WTC11 (cell line): ENCODE data around the gene ANAPC10. TPM values are rescaled to one million over a fixed set of nuclear protein-coding genes. Genes with fewer than 3 reads are reported as not detected.

Experiments used
- ATAC-seq: fragments of 200-7000 bp; cut with Tn5 transposase; 2 replicates; pipeline ENCODE4 v1.10.0; 2021; ENCODE audit warnings: mild to moderate bottlenecking, moderate library complexity
- CTCF ChIA-PET: fragments of 300-600 bp; sonication (Branson Sonifier 250); formaldehyde crosslinking; loops from one replicate; lab custom pipeline; 2021; ENCODE audit warnings: antibody characterized with exemption; lab: Charles Lee
- POLR2A ChIA-PET: fragments of 350-600 bp; sonication (Branson Sonifier 250); formaldehyde crosslinking; loops from one replicate; lab custom pipeline; 2021; ENCODE audit warnings: antibody characterized with exemption; lab: Charles Lee
- DNase-seq: peaks from one replicate; pipeline ENCODE4 v3.0.0; 2021; ENCODE audit warnings: low spot score
- H3K27ac Mint-ChIP-seq: 2 replicates; pipeline ENCODE4 v1.8.0; 2021; ENCODE audit warnings: mixed read lengths
- H3K27me3 Mint-ChIP-seq: 2 replicates; pipeline ENCODE4 v1.8.0; 2021; ENCODE audit warnings: low read depth, mild to moderate bottlenecking, moderate library complexity, mixed read lengths
- H3K36me3 Mint-ChIP-seq: 2 replicates; pipeline ENCODE4 v1.8.0; 2021; ENCODE audit warnings: mixed read lengths
- H3K4me1 Mint-ChIP-seq: 2 replicates; pipeline ENCODE4 v1.8.0; 2022; ENCODE audit warnings: mixed read lengths
- H3K4me3 Mint-ChIP-seq: 2 replicates; pipeline ENCODE4 v1.8.0; 2021; ENCODE audit warnings: mild to moderate bottlenecking, moderate library complexity, mixed read lengths
- H3K9me3 Mint-ChIP-seq: 2 replicates; pipeline ENCODE4 v1.8.0; 2021; ENCODE audit warnings: mixed read lengths
- ATF1 ChIP-seq: sonication (generic); formaldehyde crosslinking; IDR thresholded peaks from 2 replicates; pipeline ENCODE4 v1.8.1; 2023; ENCODE audit warnings: mild to moderate bottlenecking, moderate library complexity, missing genetic modification reagents
- CBFB ChIP-seq: sonication (generic); formaldehyde crosslinking; IDR thresholded peaks from 2 replicates; pipeline ENCODE4 v1.8.1; 2022; ENCODE audit warnings: mild to moderate bottlenecking, low read depth, missing genetic modification reagents
- E2F4 ChIP-seq: sonication (generic); formaldehyde crosslinking; IDR thresholded peaks from 2 replicates; pipeline ENCODE4 v1.8.1; 2022; ENCODE audit warnings: low read depth, mild to moderate bottlenecking, moderate library complexity, missing genetic modification reagents, borderline replicate concordance
- GABPB1 ChIP-seq: sonication (generic); formaldehyde crosslinking; IDR thresholded peaks from 2 replicates; pipeline ENCODE4 v1.8.1; 2023; ENCODE audit warnings: mild to moderate bottlenecking, missing genetic modification reagents
- GTF2I ChIP-seq: fragments of 250-450 bp; sonication (Bioruptor Pico); conservative IDR thresholded peaks from 2 replicates; pipeline ENCODE4 v1.4.0; 2021; ENCODE audit warnings: mild to moderate bottlenecking
- JUN ChIP-seq: sonication (generic); formaldehyde crosslinking; IDR thresholded peaks from 2 replicates; pipeline ENCODE4 v1.8.0; 2023; ENCODE audit warnings: mild to moderate bottlenecking, missing genetic modification reagents
- KAT7 ChIP-seq: sonication (generic); formaldehyde crosslinking; IDR thresholded peaks from 2 replicates; pipeline ENCODE4 v1.8.1; 2023; ENCODE audit warnings: missing genetic modification reagents, mild to moderate bottlenecking, borderline replicate concordance
- OVOL2 ChIP-seq: fragments of 250-450 bp; sonication (Bioruptor Pico); IDR thresholded peaks from 2 replicates; pipeline ENCODE4 v1.9.0; 2021; ENCODE audit warnings: mild to moderate bottlenecking, borderline replicate concordance
- PREB ChIP-seq: sonication (generic); formaldehyde crosslinking; IDR thresholded peaks from 2 replicates; pipeline ENCODE4 v1.8.1; 2022; ENCODE audit warnings: mild to moderate bottlenecking, missing genetic modification reagents, moderate library complexity, borderline replicate concordance
- RELA ChIP-seq: sonication (generic); formaldehyde crosslinking; IDR thresholded peaks from 2 replicates; pipeline ENCODE4 v1.8.1; 2022; ENCODE audit warnings: missing genetic modification reagents, mild to moderate bottlenecking, borderline replicate concordance
- TEAD1 ChIP-seq: sonication (generic); formaldehyde crosslinking; IDR thresholded peaks from 2 replicates; pipeline ENCODE4 v1.8.0; 2022; ENCODE audit warnings: mild to moderate bottlenecking, missing genetic modification reagents
- TP53 ChIP-seq: sonication (generic); formaldehyde crosslinking; IDR thresholded peaks from 2 replicates; pipeline ENCODE4 v1.8.1; 2023; ENCODE audit warnings: mild to moderate bottlenecking, missing genetic modification reagents
- ZBTB21 ChIP-seq: sonication (generic); formaldehyde crosslinking; IDR thresholded peaks from 2 replicates; pipeline ENCODE4 v1.8.1; 2023; ENCODE audit warnings: mild to moderate bottlenecking, missing genetic modification reagents, borderline replicate concordance
- ZBTB43 ChIP-seq: sonication (generic); formaldehyde crosslinking; IDR thresholded peaks from 2 replicates; pipeline ENCODE4 v1.8.1; 2023; ENCODE audit warnings: mild to moderate bottlenecking, missing genetic modification reagents
- ZNF138 ChIP-seq: sonication (generic); formaldehyde crosslinking; conservative IDR thresholded peaks from 2 replicates; pipeline ENCODE4 v1.8.1; 2022; ENCODE audit warnings: mild to moderate bottlenecking, moderate library complexity, missing genetic modification reagents
- ZNF219 ChIP-seq: sonication (generic); formaldehyde crosslinking; IDR thresholded peaks from 2 replicates; pipeline ENCODE4 v1.8.0; 2023; ENCODE audit warnings: missing genetic modification reagents, mild to moderate bottlenecking, borderline replicate concordance
- ZNF232 ChIP-seq: sonication (generic); formaldehyde crosslinking; IDR thresholded peaks from 2 replicates; pipeline ENCODE4 v1.8.0; 2022; ENCODE audit warnings: mild to moderate bottlenecking, missing genetic modification reagents
- ZNF396 ChIP-seq: fragments of 250-450 bp; sonication (Bioruptor Pico); IDR thresholded peaks from 2 replicates; pipeline ENCODE4 v1.8.0; 2021; ENCODE audit warnings: mild to moderate bottlenecking, moderate library complexity, borderline replicate concordance
- ZNF425 ChIP-seq: fragments of 250-450 bp; sonication (Bioruptor Pico); conservative IDR thresholded peaks from 2 replicates; pipeline ENCODE4 v1.9.0; 2021; ENCODE audit warnings: mild to moderate bottlenecking
- ZNF532 ChIP-seq: fragments of 250-450 bp; sonication (Bioruptor Pico); IDR thresholded peaks from 2 replicates; pipeline ENCODE4 v1.9.0; 2021; ENCODE audit warnings: mild to moderate bottlenecking, borderline replicate concordance
- ZSCAN18 ChIP-seq: fragments of 250-450 bp; sonication (Bioruptor Pico); IDR thresholded peaks from 2 replicates; pipeline ENCODE4 v2.1.2; 2022; ENCODE audit warnings: mild to moderate bottlenecking, moderate library complexity
- total RNA-seq: library from RNA; stranded (reverse); gene quantifications from 3 replicates; pipeline ENCODE4 v1.2.3, GENCODE V29; 2021
- TF ChIP-seq, protein P1 (sequence below): sonication (generic); formaldehyde crosslinking; IDR thresholded peaks from 2 replicates; pipeline ENCODE4 v1.8.0; 2023; ENCODE audit warnings: missing genetic modification reagents

Gene ANAPC10
- total RNA-seq, 1 experiment from 2014 or later: 18.2 TPM

GRCh38 chr4:145044341-145044740, 53.7 kb downstream of the ANAPC10 start:
- TF ChIP-seq ZNF219 (CRISPR knock-in tag) (no peak), KAT7 (CRISPR knock-in tag) (no peak), ZNF232 (CRISPR knock-in tag) (no peak), TEAD1 (CRISPR knock-in tag) (no peak), RELA (CRISPR knock-in tag) (no peak), JUN (CRISPR knock-in tag) (no peak), ATF1 (no peak), ZBTB43 (CRISPR knock-in tag) (no peak), ZBTB21 (CRISPR knock-in tag) (no peak), ZNF425 (no peak), GTF2I (CRISPR knock-in tag) (no peak), ZSCAN18 (CRISPR knock-in tag) (no peak), TP53 (no peak), ZNF138 (CRISPR knock-in tag) (no peak), CBFB (no peak), OVOL2 (CRISPR knock-in tag) (no peak), PREB (CRISPR knock-in tag) (no peak)
- TF ChIP-seq, protein P1, sequence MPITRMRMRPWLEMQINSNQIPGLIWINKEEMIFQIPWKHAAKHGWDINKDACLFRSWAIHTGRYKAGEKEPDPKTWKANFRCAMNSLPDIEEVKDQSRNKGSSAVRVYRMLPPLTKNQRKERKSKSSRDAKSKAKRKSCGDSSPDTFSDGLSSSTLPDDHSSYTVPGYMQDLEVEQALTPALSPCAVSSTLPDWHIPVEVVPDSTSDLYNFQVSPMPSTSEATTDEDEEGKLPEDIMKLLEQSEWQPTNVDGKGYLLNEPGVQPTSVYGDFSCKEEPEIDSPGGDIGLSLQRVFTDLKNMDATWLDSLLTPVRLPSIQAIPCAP (CRISPR knock-in tag): no peak
- Mint-ChIP-seq H3K4me1 (peaks cover 2% of the 10 kb centered on the region; the same call in 1 of the 2 replicates), H3K4me3 (no peak overlapping the region), H3K9me3 (no peaks in the 10 kb centered on the region), H3K27ac (no peak overlapping the region), H3K27me3 (no peaks in the 10 kb centered on the region), H3K36me3 (no peaks in the 10 kb centered on the region)
- DNase-seq (no peak), ATAC-seq (no peak)
- ChIA-PET CTCF (no interaction called here), POLR2A (no interaction called here)

DNA sequence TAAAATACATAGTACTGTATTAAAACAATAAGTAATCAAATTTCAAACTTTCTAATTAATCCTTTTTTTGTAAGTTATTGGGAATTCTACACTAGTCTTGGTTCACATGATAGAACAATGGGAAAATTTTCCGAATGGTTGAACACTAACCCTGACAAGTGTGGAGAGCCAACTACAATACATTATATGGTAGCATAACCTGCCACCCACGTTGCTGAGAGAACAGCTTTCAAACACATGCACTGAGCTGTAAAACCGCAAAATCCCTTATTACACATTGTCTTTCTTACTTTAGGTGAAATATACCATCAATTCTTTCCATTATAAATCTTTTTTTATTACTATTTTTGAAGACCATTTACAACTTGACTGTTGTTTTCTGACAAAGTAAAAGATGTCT, 54.7 kb downstream of the ANAPC10 start:
- DNase-seq (no peak), ATAC-seq (no peak)
- Mint-ChIP-seq H3K9me3 (no peaks in the 10 kb centered on the region), H3K4me3 (no peak overlapping the region), H3K27me3 (no peaks in the 10 kb centered on the region), H3K36me3 (no peaks in the 10 kb centered on the region), H3K27ac (no peak overlapping the region), H3K4me1 (peaks cover 2% of the 10 kb centered on the region; the same call in 1 of the 2 replicates)
- ChIA-PET CTCF (no interaction called here), POLR2A (no interaction called here)
- no peak for TF ChIP-seq ZNF396
- TF ChIP-seq ZNF532 (CRISPR knock-in tag): no peak
- no peak for TF ChIP-seq E2F4
- no peak for TF ChIP-seq ZSCAN18 (CRISPR knock-in tag)
- TF ChIP-seq ATF1: no peak
- no peak for TF ChIP-seq GABPB1 (CRISPR knock-in tag)
